Testis (tissue), 2 donors: ENCODE results near the gene PNPLA6.

Experiments used
- POLR2A ChIP-seq: fragments of 450-650 bp; IDR thresholded peaks from one replicate; pipeline ENCODE4 v1.6.1; 2017; ENCODE audit warnings: antibody characterized with exemption, mild to moderate bottlenecking, moderate library complexity
- TF ChIP-seq, protein P1 (sequence below), 3 experiments: fragments of 450-650 bp in 2 of 3; fragments of 200-600 bp in 1 of 3; sonication (generic) in 1 of 3; IDR thresholded peaks; one replicate each; pipeline ENCODE4 v1.5.1; 2016 to 2019; ENCODE audit warnings: antibody characterized with exemption in 3 of 3, mild to moderate bottlenecking in 2 of 3, moderate library complexity in 1 of 3

DNA sequence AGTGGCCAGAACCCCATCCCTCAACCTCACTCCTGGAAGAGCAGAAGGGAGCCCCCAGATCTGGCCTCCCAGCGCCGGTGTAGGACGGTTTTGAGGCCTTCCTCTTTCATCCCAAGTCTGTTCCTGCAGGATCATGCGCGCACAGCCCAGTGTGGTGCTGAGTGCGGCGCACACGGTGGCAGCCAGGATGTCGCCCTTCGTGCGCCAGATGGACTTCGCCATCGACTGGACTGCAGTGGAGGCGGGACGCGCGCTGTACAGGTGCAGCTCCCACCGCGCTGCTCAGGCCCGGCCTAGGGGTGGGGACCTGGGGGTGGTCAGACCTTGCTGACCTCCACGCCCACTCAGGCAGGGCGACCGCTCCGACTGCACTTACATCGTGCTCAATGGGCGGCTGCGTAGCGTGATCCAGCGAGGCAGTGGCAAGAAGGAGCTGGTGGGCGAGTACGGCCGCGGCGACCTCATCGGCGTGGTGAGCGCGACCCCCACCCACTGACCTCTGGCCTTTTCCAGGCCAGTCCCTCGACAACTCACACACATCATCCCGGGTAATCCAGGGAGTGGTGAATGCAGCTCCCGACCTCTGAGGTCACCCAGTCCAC lies 14.8 kb downstream of the PNPLA6 start:
- TF ChIP-seq, protein P1, sequence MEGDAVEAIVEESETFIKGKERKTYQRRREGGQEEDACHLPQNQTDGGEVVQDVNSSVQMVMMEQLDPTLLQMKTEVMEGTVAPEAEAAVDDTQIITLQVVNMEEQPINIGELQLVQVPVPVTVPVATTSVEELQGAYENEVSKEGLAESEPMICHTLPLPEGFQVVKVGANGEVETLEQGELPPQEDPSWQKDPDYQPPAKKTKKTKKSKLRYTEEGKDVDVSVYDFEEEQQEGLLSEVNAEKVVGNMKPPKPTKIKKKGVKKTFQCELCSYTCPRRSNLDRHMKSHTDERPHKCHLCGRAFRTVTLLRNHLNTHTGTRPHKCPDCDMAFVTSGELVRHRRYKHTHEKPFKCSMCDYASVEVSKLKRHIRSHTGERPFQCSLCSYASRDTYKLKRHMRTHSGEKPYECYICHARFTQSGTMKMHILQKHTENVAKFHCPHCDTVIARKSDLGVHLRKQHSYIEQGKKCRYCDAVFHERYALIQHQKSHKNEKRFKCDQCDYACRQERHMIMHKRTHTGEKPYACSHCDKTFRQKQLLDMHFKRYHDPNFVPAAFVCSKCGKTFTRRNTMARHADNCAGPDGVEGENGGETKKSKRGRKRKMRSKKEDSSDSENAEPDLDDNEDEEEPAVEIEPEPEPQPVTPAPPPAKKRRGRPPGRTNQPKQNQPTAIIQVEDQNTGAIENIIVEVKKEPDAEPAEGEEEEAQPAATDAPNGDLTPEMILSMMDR (IDR thresholded peaks at IDR 0.05): no peak
- no peak for TF ChIP-seq POLR2A
